Esophagus squamous epithelium (tissue), 5 donors: Measurements from ENCODE around the gene ANAPC4. TPM values are rescaled to one million over a fixed set of nuclear protein-coding genes. Genes with fewer than 3 reads are reported as not detected.

Source experiments
- DNase-seq: peaks from one replicate; lab custom pipeline; 2025; lab: John Stamatoyannopoulos, UW
- H3K27ac ChIP-seq, 4 donors: fragments of 200-600 bp; sonication (generic); one replicate each; pipeline ENCODE4 v1.5.1; 2016 to 2019; ENCODE audit warnings: mild to moderate bottlenecking in 1 of 4
- H3K27me3 ChIP-seq, 4 donors: fragments of 200-600 bp; sonication (generic); 1 replicate in 3 of 4; 2 replicates in 1 of 4; pipeline versions ENCODE4 v1.5.1 to v1.6.0; 2017 to 2021; ENCODE audit warnings: antibody characterized with exemption in 1 of 4
- H3K36me3 ChIP-seq, 3 donors: fragments of 200-600 bp; sonication (generic); one replicate each; pipeline ENCODE4 v1.5.1; 2016 to 2019
- H3K4me1 ChIP-seq, 3 donors: fragments of 200-600 bp; sonication (generic); one replicate each; pipeline ENCODE4 v1.5.1; 2017 to 2019
- H3K4me3 ChIP-seq, 4 donors: fragments of 200-600 bp; sonication (generic); 1 replicate in 3 of 4; 2 replicates in 1 of 4; pipeline ENCODE4 v1.5.1; 2016 to 2019; ENCODE audit warnings: mild to moderate bottlenecking in 2 of 4, moderate library complexity in 1 of 4
- H3K9me3 ChIP-seq, 3 donors: fragments of 200-600 bp; sonication (generic); one replicate each; pipeline ENCODE4 v1.5.1; 2016 to 2019
- CTCF ChIP-seq, 6 experiments: fragments of 450-650 bp in 4 of 6; fragments of 200-600 bp in 2 of 6; sonication (generic) in 2 of 6; IDR thresholded peaks; one replicate each; pipeline ENCODE4 v1.5.1; 2016 to 2019; ENCODE audit warnings: antibody characterized with exemption in 6 of 6, mild to moderate bottlenecking in 4 of 6, moderate library complexity in 4 of 6
- POLR2A ChIP-seq, 4 donors: fragments of 450-650 bp; IDR thresholded peaks; one replicate each; pipeline ENCODE4 v1.6.1; 2017; ENCODE audit warnings: antibody characterized with exemption in 4 of 4, mild to moderate bottlenecking in 4 of 4, moderate library complexity in 3 of 4
- WGBS, 2 donors: methylation state at CpG; one replicate each; pipeline ENCODE4 v1.1.5; 2018; 5-methylcytosine and 5-hydroxymethylcytosine counted together
- intact Hi-C: fragments of 100-400 bp; cut with DNase I; formaldehyde crosslinking; loops from one replicate; pipeline ENCODE4 v1.15.0; 2022
- total RNA-seq, 4 donors: library from RNA; depleted of rRNA; stranded (reverse); fragments of >200 nt; gene quantifications; one replicate each; pipeline ENCODE4 v1.1.0, GENCODE V29; 2016
- donor health status: DM: yes; HTN: yes; CAD: no.

ANAPC4 gene
- total RNA-seq, 4 donors from 2014 or later = 9.6 to 27.0 (median 20.0) TPM

GRCh38 chr4:25378437-25378743 lies 1.3 kb downstream of the ANAPC4 start:
- Histone ChIP-seq H3K4me1 (peaks cover 8 to 33% (median 10%) of the 10 kb centered on the region in 3 donors), H3K27me3 (no peaks in the 10 kb centered on the region), H3K36me3 (peaks cover 0 to 28% (median 0%) of the 10 kb centered on the region in 3 donors), H3K9me3 (no peaks in the 10 kb centered on the region), H3K4me3 (peak overlapping the region in 3 of 4 donors; percentile 94 to 95 (median 95)), H3K27ac (no peak overlapping the region)
- whole genome bisulfite sequencing, 2 donors = 85 to 91% methylated on average over 4 of the region's 6 CpGs
- DNase-seq = no peak
- intact Hi-C loops = no loop called here
- TF ChIP-seq POLR2A (IDR thresholded peaks at IDR 0.05) (no peak), CTCF (IDR thresholded peaks at IDR 0.05) (no peak)

- peaks cover 0 to 40% (median 7%) of the 10 kb centered on the region in 3 donors for H3K36me3 ChIP-seq
- no peak for TF ChIP-seq CTCF (IDR thresholded peaks at IDR 0.05)
- TF ChIP-seq POLR2A (IDR thresholded peaks at IDR 0.05) = no peak
- H3K27me3 ChIP-seq = no peaks in the 10 kb centered on the region
- no peaks in the 10 kb centered on the region for H3K9me3 ChIP-seq
- no peak overlapping the region for H3K4me3 ChIP-seq
- 85 to 94% methylated on average over 2 of the region's 2 CpGs for WGBS, 2 donors
- no peak overlapping the region for H3K27ac ChIP-seq
- intact Hi-C loops = no loop called here
- no peak for DNase-seq
- H3K4me1 ChIP-seq = peaks cover 8 to 33% (median 10%) of the 10 kb centered on the region in 3 donors
Observed at GRCh38 chr4:25379591-25379990, 2.5 kb downstream of the ANAPC4 start.

- TF ChIP-seq CTCF (IDR thresholded peaks at IDR 0.05) = no peak
- no peak for TF ChIP-seq POLR2A (IDR thresholded peaks at IDR 0.05)
- Histone ChIP-seq H3K27me3 (no peaks in the 10 kb centered on the region), H3K9me3 (no peaks in the 10 kb centered on the region), H3K4me3 (no peak overlapping the region), H3K27ac (no peak overlapping the region), H3K4me1 (peaks cover under 1 to 11% (median 2%) of the 10 kb centered on the region in 3 donors), H3K36me3 (peaks cover 0 to 77% (median 16%) of the 10 kb centered on the region in 3 donors)
- no peak for DNase-seq
- WGBS, 2 donors = 51 to 78% methylated on average over 2 of the region's 2 CpGs
- intact Hi-C loops = no loop called here
Observed at GRCh38 chr4:25383647-25384046, 6.6 kb downstream of the ANAPC4 start.

- no peak for DNase-seq
- no peaks in the 10 kb centered on the region for H3K4me1 ChIP-seq
- TF ChIP-seq POLR2A (IDR thresholded peaks at IDR 0.05) (no peak), CTCF (IDR thresholded peaks at IDR 0.05) (no peak)
- H3K36me3 ChIP-seq = peaks cover 0 to 95% (median 21%) of the 10 kb centered on the region in 3 donors
- no peaks in the 10 kb centered on the region for H3K27me3 ChIP-seq
- H3K4me3 ChIP-seq = no peak overlapping the region
- intact Hi-C loops = no loop called here
- no peaks in the 10 kb centered on the region for H3K9me3 ChIP-seq
- WGBS, 2 donors = 91 to 92% methylated on average over 2 of the region's 2 CpGs
- H3K27ac ChIP-seq = no peak overlapping the region
Observed at GRCh38 chr4:25386926-25387325, 9.9 kb downstream of the ANAPC4 start.

GRCh38 chr4:25397305-25397704 lies 20.2 kb downstream of the ANAPC4 start:
- intact Hi-C loops = no loop called here
- H3K4me1 ChIP-seq = no peaks in the 10 kb centered on the region
- no peak for DNase-seq
- TF ChIP-seq CTCF (IDR thresholded peaks at IDR 0.05) (no peak), POLR2A (IDR thresholded peaks at IDR 0.05) (no peak)
- no peak overlapping the region for H3K4me3 ChIP-seq
- H3K27ac ChIP-seq = no peak overlapping the region
- 87 to 94% methylated on average over 3 of the region's 3 CpGs for WGBS, 2 donors
- H3K27me3 ChIP-seq = no peaks in the 10 kb centered on the region
- peaks cover 0 to 9% (median 0%) of the 10 kb centered on the region in 3 donors for H3K9me3 ChIP-seq
- peaks cover 26 to 100% (median 32%) of the 10 kb centered on the region in 3 donors for H3K36me3 ChIP-seq
